WI38 (cell line): Measurements from ENCODE around the gene GRAMD1A.

ENCODE experiments used
- H3K4me3 ChIP-seq: 2 replicates; pipeline ENCODE4 v1.5.1; 2011; ENCODE audit warnings: low read depth, mild to moderate bottlenecking, control low read depth, low read length
- CTCF ChIP-seq: IDR thresholded peaks from 2 replicates; pipeline ENCODE4 v1.5.1; 2012; ENCODE audit warnings: low read depth, mild to moderate bottlenecking, control low read depth, low read length

Gene GRAMD1A

GRCh38 chr19:35052599-35053190 lies 52.6 kb downstream of the GRAMD1A start:
- no peak overlapping the region for H3K4me3 ChIP-seq
- TF ChIP-seq CTCF: no peak

- TF ChIP-seq CTCF: no peak
- H3K4me3 ChIP-seq: no peak overlapping the region
These were observed 53.7 kb downstream of the GRAMD1A start for GRCh38 chr19:35053667-35054293.

GRCh38 chr19:35054626-35055025 lies 54.5 kb downstream of the GRAMD1A start:
- no peak for TF ChIP-seq CTCF
- no peak overlapping the region for H3K4me3 ChIP-seq

- no peak for TF ChIP-seq CTCF
- no peak overlapping the region for H3K4me3 ChIP-seq
These were observed 55.6 kb downstream of the GRAMD1A start for GRCh38 chr19:35055715-35056179.

GRCh38 chr19:35056513-35057063 lies 56.5 kb downstream of the GRAMD1A start:
- TF ChIP-seq CTCF: no peak

GRCh38 chr19:35058370-35058769 lies 58.2 kb downstream of the GRAMD1A start:
- no peak overlapping the region for H3K4me3 ChIP-seq
- no peak for TF ChIP-seq CTCF

More at GRCh38 chr19:35056513-35057063, 56.5 kb downstream of the GRAMD1A start:
- no peak overlapping the region for H3K4me3 ChIP-seq
